Fibroblast of skin of left biceps (primary cell): Measurements from ENCODE around the gene JMJD1C.
"Not testable (repeated sequence)": the region's sequence is repeated elsewhere in the genome, so short reads cannot be mapped to it uniquely, and the experiment has no call there.

Experiments used
- DNase-seq, 2 experiments: peaks; one replicate each; pipeline ENCODE4 v3.0.0-alpha.2; 2013; ENCODE audit warnings: low read depth in 2 of 2

JMJD1C gene

GRCh38 chr10:63410633-63411032 is 55.1 kb downstream of the JMJD1C start:
- DNase-seq: no peak

GRCh38 chr10:63409465-63410027 is 56.2 kb downstream of the JMJD1C start:
- DNase-seq: peak in 1 of 2 experiments; percentile 26

- DNase-seq: no peak
Measured at GRCh38 chr10:63407136-63407662, 58.6 kb downstream of the JMJD1C start.

GRCh38 chr10:63396133-63396761 is 69.5 kb downstream of the JMJD1C start:
- DNase-seq: no peak

GRCh38 chr10:63393050-63393449 is 72.7 kb downstream of the JMJD1C start:
- DNase-seq: no peak

GRCh38 chr10:63392224-63392623 is 73.6 kb downstream of the JMJD1C start:
- DNase-seq: no peak

- DNase-seq: no peak
Measured at GRCh38 chr10:63391812-63392211, 74.0 kb downstream of the JMJD1C start.

- DNase-seq: no peak
Measured at GRCh38 chr10:63390521-63390920, 75.3 kb downstream of the JMJD1C start.

- no peak for DNase-seq
Measured at GRCh38 chr10:63388421-63389031, 77.3 kb downstream of the JMJD1C start.

GRCh38 chr10:63385254-63385653 is 80.5 kb downstream of the JMJD1C start:
- no peak for DNase-seq

- no peak for DNase-seq
Measured at GRCh38 chr10:63384675-63385074, 81.1 kb downstream of the JMJD1C start.

GRCh38 chr10:63384001-63384400 is 81.8 kb downstream of the JMJD1C start:
- no peak for DNase-seq

- DNase-seq: no peak
Measured at GRCh38 chr10:63383141-63383540, 82.6 kb downstream of the JMJD1C start.

- no peak for DNase-seq
Measured at GRCh38 chr10:63382066-63382465, 83.7 kb downstream of the JMJD1C start.

- DNase-seq: not testable (repeated sequence)
Measured at GRCh38 chr10:63377305-63377661, 88.5 kb downstream of the JMJD1C start.

- peak; percentile 79 to 80 for DNase-seq
Measured at GRCh38 chr10:63376560-63377304, 89.0 kb downstream of the JMJD1C start.

GRCh38 chr10:63375859-63376258 is 89.9 kb downstream of the JMJD1C start:
- peak; percentile 39 for DNase-seq

GRCh38 chr10:63375458-63375857 is 90.3 kb downstream of the JMJD1C start:
- no peak for DNase-seq

- DNase-seq: no peak
Measured at GRCh38 chr10:63374991-63375390, 90.8 kb downstream of the JMJD1C start.

GRCh38 chr10:63373176-63373575 is 92.6 kb downstream of the JMJD1C start:
- no peak for DNase-seq

GRCh38 chr10:63369711-63370110 is 96.1 kb downstream of the JMJD1C start:
- DNase-seq: no peak

GRCh38 chr10:63368365-63368764 is 97.4 kb downstream of the JMJD1C start:
- no peak for DNase-seq

- DNase-seq: no peak
Measured at GRCh38 chr10:63366933-63367332, 98.8 kb downstream of the JMJD1C start.
